Suprapubic skin (tissue), 4 donors: Measurements from ENCODE around the gene CDC6.

Experiments
- POLR2A ChIP-seq, 2 donors: fragments of 450-650 bp; IDR thresholded peaks; one replicate each; pipeline ENCODE4 v1.6.1; 2017; ENCODE audit warnings: antibody characterized with exemption in 2 of 2, mild to moderate bottlenecking in 2 of 2, moderate library complexity in 2 of 2
- POLR2AphosphoS5 ChIP-seq, 3 donors: sonication (generic); formaldehyde crosslinking; IDR thresholded peaks; one replicate each; pipeline ENCODE4 v1.6.1; 2017; ENCODE audit warnings: antibody characterized with exemption in 3 of 3

DNA sequence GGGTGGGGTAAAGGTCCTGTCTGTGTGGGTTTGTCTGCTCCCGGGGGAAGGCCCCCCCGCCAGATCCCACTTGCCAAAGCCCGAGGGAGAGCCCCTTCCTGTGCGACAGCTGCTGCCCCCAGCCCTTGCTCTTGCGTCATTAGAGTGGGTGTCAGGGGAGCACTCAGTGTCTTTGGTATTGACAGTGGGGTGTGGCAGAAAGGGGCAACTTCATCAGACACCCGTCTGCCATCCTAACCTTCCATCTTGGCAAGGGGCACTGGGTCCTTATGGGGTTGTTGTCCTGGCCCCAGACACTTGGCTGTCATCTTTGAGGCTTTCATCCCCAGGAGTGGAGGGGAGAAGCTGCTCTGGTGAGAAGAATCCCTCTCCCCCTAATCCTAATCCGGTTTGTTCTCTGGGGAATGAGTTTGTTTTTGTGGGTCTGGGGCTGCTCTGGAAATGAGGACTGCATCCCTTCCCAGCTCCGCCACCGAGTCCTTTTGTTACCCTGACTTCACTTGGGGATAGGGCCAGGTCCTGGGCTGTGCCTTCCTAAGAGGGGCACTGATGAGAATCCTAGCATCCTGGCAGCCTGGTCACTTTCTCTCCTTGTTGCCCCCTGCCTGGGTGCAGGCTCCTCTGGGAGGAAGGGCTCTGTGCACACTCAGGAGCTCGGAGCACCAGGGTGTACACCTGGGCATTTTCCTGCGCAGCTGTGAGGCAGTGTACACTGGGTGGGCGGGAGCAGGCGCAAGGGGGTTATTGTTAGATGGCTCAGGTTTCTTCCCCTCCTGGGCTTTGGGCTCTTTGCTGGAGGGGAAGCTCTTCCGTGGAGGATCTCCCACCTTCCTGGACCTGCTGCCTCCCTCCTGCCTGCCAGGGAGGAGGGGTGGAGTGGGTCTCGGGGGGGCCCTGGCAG is 55.8 kb downstream of the CDC6 start:
- TF ChIP-seq POLR2A (IDR thresholded peaks at IDR 0.05) (no peak), POLR2AphosphoS5 (IDR thresholded peaks at IDR 0.05) (no peak)
